BLaER1 treated with 17β-estradiol and CSF1 and Interleukin-3, amounts not matched to agents 10 nM and 100 nM (cell line): ENCODE data around the gene PHACTR2.
A peak's percentile ranks its signal among the peaks of the same experiment; 100 is the strongest.

Source experiments
- H3K27ac ChIP-seq, 11 experiments: shearing (Covaris generic); formaldehyde crosslinking; 2 replicates each; pipeline ENCODE4 v1.8.1; 2022
- H3K27me3 ChIP-seq, 11 experiments: shearing (Covaris generic); formaldehyde crosslinking; 2 replicates each; pipeline ENCODE4 v1.8.1; 2022
- H3K36me3 ChIP-seq, 11 experiments: shearing (Covaris generic); formaldehyde crosslinking; 2 replicates each; pipeline ENCODE4 v1.8.1; 2022
- H3K4me1 ChIP-seq, 10 experiments: shearing (Covaris generic); formaldehyde crosslinking; 2 replicates each; pipeline ENCODE4 v1.8.1; 2022
- H3K4me2 ChIP-seq, 11 experiments: shearing (Covaris generic); formaldehyde crosslinking; 2 replicates each; pipeline ENCODE4 v1.8.1; 2022
- H3K4me3 ChIP-seq, 10 experiments: shearing (Covaris generic); formaldehyde crosslinking; 2 replicates each; pipeline ENCODE4 v1.8.1; 2022
- H3K9ac ChIP-seq, 11 experiments: shearing (Covaris generic); formaldehyde crosslinking; 2 replicates each; pipeline ENCODE4 v1.8.1; 2022
- H3K9me3 ChIP-seq, 11 experiments: shearing (Covaris generic); formaldehyde crosslinking; replicated peaks in 1 of 11; 2 replicates each; pipeline ENCODE4 v1.8.1; 2022
- H4K20me1 ChIP-seq, 11 experiments: shearing (Covaris generic); formaldehyde crosslinking; 2 replicates each; pipeline ENCODE4 v1.8.1; 2022
- Cebpa-rat ChIP-seq, 11 experiments: shearing (Covaris generic); IDR thresholded peaks; 2 replicates each; pipeline ENCODE4 v1.8.1; 2022

Gene PHACTR2

GRCh38 chr6:143684486-143684885 is 6.7 kb downstream of the PHACTR2 start:
- no peak overlapping the region for H3K4me2 ChIP-seq
- no peak overlapping the region for H3K27ac ChIP-seq
- H3K4me3 ChIP-seq: no peak overlapping the region
- peaks cover 9 to 18% (median 13%) of the 10 kb centered on the region in 11 experiments; a peak in 21 of 22 replicates for H3K27me3 ChIP-seq
- H3K9ac ChIP-seq: no peak overlapping the region
- no peak for TF ChIP-seq Cebpa-rat (IDR thresholded peaks at IDR 0.05)
- 0 out of 22 replicates have a peak, but pooled peaks cover 0 to 9% (median 0%) of the 10 kb centered on the region in 11 experiments for H3K36me3 ChIP-seq
- peaks cover 17 to 31% (median 24%) of the 10 kb centered on the region in 11 experiments for H3K9me3 ChIP-seq
- H3K4me1 ChIP-seq: peaks cover 0 to 11% (median 0%) of the 10 kb centered on the region in 10 experiments; a peak in 3 of 20 replicates
- H4K20me1 ChIP-seq: peaks cover 0 to 12% (median 0%) of the 10 kb centered on the region in 11 experiments; a peak in 3 of 22 replicates

- Histone ChIP-seq H4K20me1 (peaks cover 0 to 4% (median 0%) of the 10 kb centered on the region in 11 experiments; a peak in 1 of 22 replicates), H3K36me3 (0 out of 22 replicates have a peak, but pooled peaks cover 0 to 9% (median 0%) of the 10 kb centered on the region in 11 experiments), H3K4me1 (peaks cover 0 to 11% (median 8%) of the 10 kb centered on the region in 10 experiments; a peak in 13 of 20 replicates), H3K27ac (no peak overlapping the region), H3K27me3 (peaks cover 0 to 7% (median 2%) of the 10 kb centered on the region in 11 experiments; a peak in 12 of 22 replicates), H3K9ac (no peak overlapping the region), H3K4me2 (no peak overlapping the region), H3K4me3 (no peak overlapping the region), H3K9me3 (peaks cover 17 to 31% (median 24%) of the 10 kb centered on the region in 11 experiments)
- no peak for TF ChIP-seq Cebpa-rat (IDR thresholded peaks at IDR 0.05)
These were observed 7.9 kb downstream of the PHACTR2 start for GRCh38 chr6:143685653-143686052.

- H3K4me3 ChIP-seq: no peak overlapping the region
- no peak for TF ChIP-seq Cebpa-rat (IDR thresholded peaks at IDR 0.05)
- peaks cover 9 to 18% (median 11%) of the 10 kb centered on the region in 11 experiments; a peak in 20 of 22 replicates for H3K9me3 ChIP-seq
- 0 out of 22 replicates have a peak, but pooled peaks cover 0 to 4% (median 0%) of the 10 kb centered on the region in 11 experiments for H4K20me1 ChIP-seq
- no peak overlapping the region for H3K4me2 ChIP-seq
- no peak overlapping the region for H3K27ac ChIP-seq
- no peak overlapping the region for H3K9ac ChIP-seq
- no peaks in the 10 kb centered on the region for H3K36me3 ChIP-seq
- H3K27me3 ChIP-seq: no peaks in the 10 kb centered on the region
- H3K4me1 ChIP-seq: peaks cover 0 to 11% (median 8%) of the 10 kb centered on the region in 10 experiments; a peak in 13 of 20 replicates
These were observed 9.8 kb downstream of the PHACTR2 start for GRCh38 chr6:143687591-143687990.

- peaks cover 0 to 11% (median 8%) of the 10 kb centered on the region in 10 experiments; a peak in 13 of 20 replicates for H3K4me1 ChIP-seq
- no peak for TF ChIP-seq Cebpa-rat (IDR thresholded peaks at IDR 0.05)
- no peaks in the 10 kb centered on the region for H3K36me3 ChIP-seq
- H3K27ac ChIP-seq: no peak overlapping the region
- H3K9me3 ChIP-seq: peaks cover 0 to 7% (median 0%) of the 10 kb centered on the region in 11 experiments; a peak in 5 of 22 replicates
- H3K4me2 ChIP-seq: no peak overlapping the region
- 0 out of 22 replicates have a peak, but pooled peaks cover 0 to 4% (median 0%) of the 10 kb centered on the region in 11 experiments for H4K20me1 ChIP-seq
- no peak overlapping the region for H3K9ac ChIP-seq
- no peak overlapping the region for H3K4me3 ChIP-seq
- no peaks in the 10 kb centered on the region for H3K27me3 ChIP-seq
These were observed 10.9 kb downstream of the PHACTR2 start for GRCh38 chr6:143688681-143689080.

DNA sequence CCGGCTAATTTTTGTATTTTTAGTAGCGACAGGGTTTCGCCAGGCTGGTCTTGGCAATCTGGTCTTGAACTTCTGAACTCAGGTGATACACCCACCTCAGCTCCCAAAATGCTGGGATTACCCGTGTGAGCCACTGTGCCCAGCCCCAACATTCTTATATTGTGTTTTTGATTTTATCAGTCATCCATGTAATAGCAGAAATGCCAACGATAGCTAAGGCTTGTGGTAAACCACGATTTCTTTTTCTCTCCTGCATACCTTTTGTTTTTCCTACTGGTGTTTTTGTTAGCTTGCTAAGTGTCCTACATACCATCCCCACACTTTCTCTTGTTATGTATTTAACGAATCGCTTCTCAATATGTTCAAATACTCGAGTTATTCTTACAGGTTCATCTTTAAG is 12.1 kb downstream of the PHACTR2 start:
- no peak overlapping the region for H3K27ac ChIP-seq
- peak overlapping the region in 8 of 11 experiments; percentile 12 to 49 (median 34); a peak in 10 of 22 replicates for H3K4me2 ChIP-seq

DNA sequence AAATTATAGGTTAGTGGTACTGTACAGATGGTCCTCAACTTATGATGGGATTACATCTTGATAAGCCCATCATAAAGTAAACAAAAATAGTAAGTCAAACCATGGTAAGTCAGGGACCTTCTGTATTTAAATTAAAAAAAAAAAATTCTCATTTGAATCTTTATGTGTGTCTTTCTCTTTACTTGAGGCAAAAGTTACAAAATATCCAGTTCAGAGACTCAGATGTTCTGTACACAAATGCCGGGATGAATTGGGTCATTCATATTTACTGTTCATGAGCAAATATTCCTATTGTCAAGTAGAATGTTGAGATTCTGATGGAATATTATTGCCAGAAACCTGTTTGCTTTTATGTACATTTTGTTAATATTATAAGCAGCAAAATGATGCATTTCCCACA is 13.4 kb downstream of the PHACTR2 start:
- Histone ChIP-seq H3K9me3 (no peaks in the 10 kb centered on the region), H3K4me1 (peaks cover 0 to 23% (median 8%) of the 10 kb centered on the region in 10 experiments; a peak in 14 of 20 replicates), H3K9ac (no peak overlapping the region), H3K36me3 (no peaks in the 10 kb centered on the region), H4K20me1 (0 out of 22 replicates have a peak, but pooled peaks cover 0 to 4% (median 0%) of the 10 kb centered on the region in 11 experiments), H3K27ac (no peak overlapping the region), H3K4me3 (no peak overlapping the region), H3K27me3 (no peaks in the 10 kb centered on the region), H3K4me2 (no peak overlapping the region)
- no peak for TF ChIP-seq Cebpa-rat (IDR thresholded peaks at IDR 0.05)

More for the DNA sequence above, 12.1 kb downstream of the PHACTR2 start:
- Histone ChIP-seq H3K9me3 (no peaks in the 10 kb centered on the region), H4K20me1 (0 out of 22 replicates have a peak, but pooled peaks cover 0 to 4% (median 0%) of the 10 kb centered on the region in 11 experiments), H3K4me1 (peaks cover 0 to 11% (median 8%) of the 10 kb centered on the region in 10 experiments; a peak in 13 of 20 replicates), H3K9ac (no peak overlapping the region), H3K36me3 (no peaks in the 10 kb centered on the region), H3K27me3 (no peaks in the 10 kb centered on the region), H3K4me3 (no peak overlapping the region)
- no peak for TF ChIP-seq Cebpa-rat (IDR thresholded peaks at IDR 0.05)

GRCh38 chr6:143691900-143692636 is 14.3 kb downstream of the PHACTR2 start:
- no peaks in the 10 kb centered on the region for H3K27me3 ChIP-seq
- H3K27ac ChIP-seq: no peak overlapping the region
- no peak overlapping the region for H3K4me2 ChIP-seq
- H3K36me3 ChIP-seq: no peaks in the 10 kb centered on the region
- H4K20me1 ChIP-seq: 0 out of 22 replicates have a peak, but pooled peaks cover 0 to 4% (median 0%) of the 10 kb centered on the region in 11 experiments
- peaks cover 0 to 18% (median 8%) of the 10 kb centered on the region in 10 experiments; a peak in 14 of 20 replicates for H3K4me1 ChIP-seq
- H3K9me3 ChIP-seq: no peaks in the 10 kb centered on the region
- H3K9ac ChIP-seq: no peak overlapping the region
- H3K4me3 ChIP-seq: no peak overlapping the region
- TF ChIP-seq Cebpa-rat (IDR thresholded peaks at IDR 0.05): no peak

GRCh38 chr6:143692696-143693095 is 14.9 kb downstream of the PHACTR2 start:
- 0 out of 22 replicates have a peak, but pooled peaks cover 0 to 4% (median 0%) of the 10 kb centered on the region in 11 experiments for H4K20me1 ChIP-seq
- no peak overlapping the region for H3K4me3 ChIP-seq
- no peaks in the 10 kb centered on the region for H3K9me3 ChIP-seq
- no peaks in the 10 kb centered on the region for H3K27me3 ChIP-seq
- TF ChIP-seq Cebpa-rat (IDR thresholded peaks at IDR 0.05): no peak
- peaks cover 0 to 14% (median 8%) of the 10 kb centered on the region in 10 experiments; a peak in 13 of 20 replicates for H3K4me1 ChIP-seq
- no peak overlapping the region for H3K27ac ChIP-seq
- no peak overlapping the region for H3K4me2 ChIP-seq
- no peak overlapping the region for H3K9ac ChIP-seq
- H3K36me3 ChIP-seq: no peaks in the 10 kb centered on the region

- Histone ChIP-seq H3K27ac (no peak overlapping the region), H3K4me1 (peaks cover 0 to 14% (median 8%) of the 10 kb centered on the region in 10 experiments; a peak in 13 of 20 replicates), H3K9ac (no peak overlapping the region), H3K4me2 (no peak overlapping the region), H3K27me3 (no peaks in the 10 kb centered on the region), H3K36me3 (no peaks in the 10 kb centered on the region), H4K20me1 (no peaks in the 10 kb centered on the region), H3K9me3 (no peaks in the 10 kb centered on the region), H3K4me3 (no peak overlapping the region)
- no peak for TF ChIP-seq Cebpa-rat (IDR thresholded peaks at IDR 0.05)
These were observed 16.2 kb downstream of the PHACTR2 start for GRCh38 chr6:143694013-143694412.
